HG03432 (cell line): Measurements from ENCODE around the gene A1BG.
"Not testable (repeated sequence)": the region's sequence is repeated elsewhere in the genome, so short reads cannot be mapped to it uniquely, and the experiment has no call there.

Experiments used
- ATAC-seq: cut with Tn5 transposase; IDR thresholded peaks from one replicate; pipeline ENCODE4 v1.9.1; 2021; ENCODE audit warnings: mild to moderate bottlenecking, moderate library complexity; ENCODE audit not compliant: unreplicated experiment

A1BG gene

GRCh38 chr19:58361900-58362271 is 8.6 kb upstream of the A1BG start:
- peak; percentile 13 for ATAC-seq

DNA sequence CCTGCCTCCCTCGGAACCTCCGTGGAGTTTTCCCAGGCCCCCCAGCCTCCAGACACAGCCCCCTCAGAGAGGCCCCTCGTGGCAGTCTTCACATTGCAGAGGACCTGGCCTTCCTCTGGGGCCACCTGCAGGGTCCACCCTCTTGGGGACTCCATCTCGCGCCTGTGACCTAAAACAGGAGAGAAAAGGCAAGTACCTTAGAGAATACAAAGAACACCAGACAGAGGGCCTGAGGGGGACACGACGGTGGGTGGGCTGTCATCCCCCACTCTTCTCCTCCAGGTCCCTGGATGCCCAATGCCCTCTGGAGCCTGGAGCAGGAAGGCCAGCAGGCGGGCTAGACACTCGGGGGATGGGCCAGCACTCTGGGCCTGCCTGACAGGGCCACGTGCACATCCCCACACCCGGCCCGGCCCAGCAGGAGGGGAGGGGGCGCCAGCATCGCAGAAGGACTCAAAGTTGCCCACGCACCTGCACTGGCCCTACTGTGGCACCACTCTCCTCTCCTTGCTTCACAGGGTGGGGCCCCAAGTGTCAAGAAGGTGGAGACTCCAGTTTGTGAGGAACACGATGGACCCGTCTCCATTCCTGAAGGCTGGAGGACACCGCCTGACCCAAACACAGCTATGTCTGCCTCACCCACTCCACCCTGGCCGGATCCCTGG is 4.3 kb upstream of the A1BG start:
- ATAC-seq = no peak

DNA sequence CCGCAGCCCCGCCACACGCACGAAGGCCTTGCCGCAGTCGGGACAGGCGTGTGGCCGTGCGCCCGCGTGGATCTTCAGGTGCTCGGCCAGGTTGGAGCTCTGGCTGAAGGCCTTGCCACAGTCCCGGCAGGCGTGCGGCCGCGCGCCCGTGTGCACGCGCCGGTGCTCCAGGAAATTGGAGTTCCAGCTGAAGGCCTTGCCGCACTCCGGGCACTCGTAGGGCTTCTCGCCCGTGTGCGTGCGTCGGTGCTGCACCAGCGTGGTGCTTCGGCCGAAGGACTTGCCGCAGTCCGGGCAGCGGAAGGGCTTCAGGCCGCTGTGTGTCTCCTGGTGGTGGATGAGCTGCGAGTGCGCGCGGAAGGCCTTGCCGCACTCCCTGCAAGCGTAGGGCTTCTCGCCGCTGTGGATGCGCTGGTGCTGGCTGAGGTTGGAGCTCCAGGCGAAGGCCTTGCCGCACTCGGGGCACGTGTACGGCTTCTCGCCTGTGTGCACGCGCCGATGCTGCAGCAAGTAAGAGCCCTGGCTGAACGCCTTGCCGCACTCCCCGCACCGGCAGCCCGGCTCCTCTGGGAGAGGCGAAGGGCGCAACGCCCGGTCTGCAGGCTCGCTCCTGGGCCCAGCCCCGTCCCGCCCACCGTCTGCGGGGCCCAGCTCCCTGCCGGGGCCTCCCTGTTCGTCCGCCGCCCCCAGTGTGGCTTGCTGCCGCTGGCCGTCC is 3.6 kb upstream of the A1BG start:
- ATAC-seq = no peak

DNA sequence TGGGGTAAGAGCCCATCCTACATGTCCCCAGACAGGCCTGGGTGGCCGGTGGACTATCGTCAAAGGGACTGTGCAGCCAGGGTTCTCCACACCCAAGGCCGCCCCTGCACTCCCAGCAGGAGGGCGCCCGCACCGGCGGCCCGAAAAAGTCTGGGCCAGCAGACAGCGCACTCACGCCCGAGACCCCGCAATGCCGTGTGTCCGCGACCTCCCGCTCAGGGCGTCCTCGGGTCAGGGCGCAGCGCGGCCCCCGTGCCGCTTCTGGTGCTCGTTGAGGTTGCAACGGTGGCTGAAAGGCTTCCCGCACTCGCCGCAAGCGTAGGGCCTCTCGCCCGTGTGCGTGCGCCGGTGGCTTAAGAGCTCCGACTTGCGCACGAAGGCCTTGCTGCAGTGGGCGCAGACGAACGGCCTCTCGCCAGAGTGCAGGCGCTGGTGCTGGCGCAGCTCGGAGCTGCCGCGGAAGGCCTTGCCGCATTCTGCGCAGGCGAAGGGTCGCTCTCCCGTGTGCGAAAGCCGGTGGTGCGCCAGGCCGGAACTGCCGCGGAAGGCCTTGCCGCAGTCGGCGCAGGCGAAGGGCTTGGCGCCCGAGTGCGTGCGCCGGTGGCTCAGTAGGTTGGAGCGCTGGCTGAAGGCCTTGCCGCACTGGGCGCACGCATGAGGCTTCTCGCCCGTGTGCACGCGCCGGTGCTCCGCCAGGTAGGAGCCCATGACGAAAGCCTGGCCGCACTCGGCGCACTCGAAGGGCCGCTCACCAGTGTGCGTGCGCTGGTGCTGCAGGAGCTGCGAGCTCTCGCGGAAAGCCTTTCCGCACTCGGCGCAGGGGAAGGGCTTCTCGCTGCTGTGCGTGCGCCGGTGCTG is 2.8 kb upstream of the A1BG start:
- no peak for ATAC-seq

GRCh38 chr19:58355215-58355796 is 2.0 kb upstream of the A1BG start:
- ATAC-seq = no peak

DNA sequence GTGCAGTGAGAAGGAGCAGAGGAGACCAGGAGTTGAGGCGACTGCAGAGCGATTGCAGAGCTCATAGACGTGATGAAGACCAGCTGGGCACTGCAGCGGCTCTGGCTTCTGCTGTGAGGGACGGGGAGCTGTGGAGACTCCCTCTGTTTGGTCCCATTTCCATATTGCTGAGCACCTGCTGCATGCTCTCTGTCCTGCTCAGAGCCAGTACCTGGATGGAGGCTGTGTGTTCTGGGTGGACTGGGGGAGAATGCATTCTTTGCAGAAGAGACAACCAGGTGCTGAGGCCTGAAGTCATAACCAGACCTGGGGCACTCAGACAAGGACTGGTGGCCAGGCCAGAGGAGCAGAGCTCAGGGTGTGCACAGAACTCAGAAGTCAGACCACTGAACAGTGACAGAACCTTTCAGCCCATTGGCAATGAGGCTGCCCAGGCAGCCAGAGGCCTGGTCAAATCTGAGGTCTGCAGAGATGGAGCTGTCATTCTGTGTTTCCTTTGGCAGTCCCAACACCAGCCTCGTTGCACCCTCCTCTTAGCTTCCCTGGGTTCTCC is 1.3 kb upstream of the A1BG start:
- ATAC-seq = no peak

GRCh38 chr19:58353717-58354477 is 605 bp upstream of the A1BG start:
- ATAC-seq = no peak

DNA sequence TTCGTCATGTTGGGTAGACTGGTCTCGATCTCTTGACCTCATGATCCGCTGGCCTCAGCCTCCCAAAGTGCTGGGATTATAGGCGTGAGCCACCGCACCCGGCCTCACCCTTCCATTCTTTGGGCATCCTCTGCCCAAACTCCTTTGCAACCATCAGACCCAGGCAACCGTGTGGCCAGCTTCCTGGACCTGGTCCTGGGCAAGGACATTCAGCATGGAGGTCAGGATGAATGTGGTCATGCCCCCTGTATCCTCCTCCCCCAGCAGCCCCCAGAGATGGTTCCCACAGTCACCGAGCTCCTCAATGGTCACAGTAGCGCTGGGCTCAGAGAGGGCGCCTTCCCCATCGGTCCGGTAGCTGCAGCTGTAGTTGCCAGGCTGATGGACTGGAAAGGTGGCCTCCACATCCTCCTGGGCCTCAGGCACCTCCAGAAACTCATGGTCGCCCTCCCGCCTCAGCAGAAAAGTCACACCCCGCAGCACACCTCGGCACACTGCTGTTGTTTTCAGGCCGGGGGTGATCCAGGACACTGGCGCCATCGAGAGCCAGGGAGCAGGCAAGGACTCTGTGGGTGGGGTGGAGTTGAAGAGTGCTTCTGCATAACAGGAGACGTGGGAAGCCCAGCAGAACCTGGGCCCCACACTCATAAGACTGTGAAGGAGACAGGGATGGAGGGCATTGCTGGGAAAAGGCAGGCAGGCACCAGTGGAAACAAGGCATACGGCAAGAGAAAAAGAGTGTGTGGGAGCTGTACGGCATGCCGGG is 1.1 kb downstream of the A1BG start:
- ATAC-seq = no peak

GRCh38 chr19:58351558-58351878 is 1.8 kb downstream of the A1BG start:
- ATAC-seq = no peak

GRCh38 chr19:58350871-58351557 is 2.3 kb downstream of the A1BG start:
- no peak for ATAC-seq

- no peak for ATAC-seq
Observed at GRCh38 chr19:58350001-58350861, 3.1 kb downstream of the A1BG start.

DNA sequence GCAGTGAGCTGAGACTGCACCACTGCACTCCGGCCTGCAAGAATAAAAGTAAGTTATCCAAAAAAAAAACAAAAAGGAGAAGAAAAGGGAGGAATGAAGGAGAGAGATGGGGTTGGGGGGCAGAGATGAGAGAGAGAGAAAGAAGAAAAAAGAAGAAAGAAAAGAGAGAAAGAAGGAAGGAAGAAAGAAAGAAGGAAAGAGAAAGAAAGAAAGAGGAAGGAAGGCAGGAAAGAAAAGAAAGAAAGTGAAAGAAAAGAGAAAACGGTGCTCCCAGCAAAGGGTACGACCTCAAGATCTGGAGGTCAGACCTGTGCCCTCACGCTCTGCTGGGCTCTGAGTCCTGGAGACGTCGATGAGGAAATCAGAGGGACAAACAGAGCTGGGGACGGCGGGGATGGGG is 3.7 kb downstream of the A1BG start:
- no peak for ATAC-seq

GRCh38 chr19:58348080-58348479 is 5.2 kb downstream of the A1BG start:
- not testable (repeated sequence) for ATAC-seq

DNA sequence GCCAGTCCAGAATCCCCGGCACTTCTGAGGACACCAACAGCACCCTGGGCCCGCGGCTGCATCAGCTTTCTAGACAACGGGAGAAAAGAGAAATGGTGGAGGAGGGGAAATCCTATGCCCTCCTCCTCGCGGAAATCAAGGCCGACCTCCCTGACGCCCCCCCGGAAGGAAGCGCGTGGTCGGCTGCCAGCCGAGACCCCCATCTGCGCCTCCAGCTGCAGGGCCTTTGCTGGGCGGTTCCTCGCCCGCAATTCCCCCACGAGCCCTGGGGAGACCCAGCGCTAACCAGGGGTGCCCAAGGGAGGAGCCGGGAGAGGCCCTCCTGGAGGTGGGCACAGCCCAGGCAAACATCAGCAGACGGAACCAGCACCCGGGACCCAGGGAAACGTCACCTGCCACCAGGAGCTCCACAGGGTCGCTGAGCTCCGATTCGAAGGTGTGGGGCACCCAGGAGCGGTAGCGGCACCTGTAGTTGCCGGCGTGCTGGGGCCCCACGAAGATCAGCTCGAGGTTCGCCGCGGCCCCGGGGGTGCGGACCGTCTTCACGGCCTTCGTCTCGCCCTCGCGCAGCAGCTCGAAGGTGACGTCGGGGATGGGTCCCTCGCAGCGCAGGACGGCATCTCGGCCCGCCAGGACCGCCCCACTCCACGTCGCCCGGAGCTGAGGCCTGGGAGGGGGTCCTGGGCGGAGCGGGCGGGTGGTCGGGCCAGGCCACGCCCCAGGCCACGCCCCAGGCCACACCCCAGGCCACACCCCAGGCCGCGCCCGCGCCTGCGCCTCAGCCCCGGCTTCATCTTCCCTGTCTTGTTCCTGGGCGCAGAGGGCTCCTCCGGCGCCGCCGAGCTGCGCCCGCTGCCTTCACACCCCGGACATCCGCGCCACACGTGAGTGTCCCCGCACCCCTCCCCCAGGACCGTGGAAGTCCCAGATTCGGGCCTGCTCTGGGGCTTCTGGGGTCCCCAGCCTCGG is 6.0 kb downstream of the A1BG start:
- ATAC-seq = peak; percentile 90

GRCh38 chr19:58345558-58345957 is 7.7 kb downstream of the A1BG start:
- no peak for ATAC-seq

GRCh38 chr19:58338825-58339558 is 14.3 kb downstream of the A1BG start:
- no peak for ATAC-seq
